Measurements from ENCODE around the gene SHROOM3.

Gene SHROOM3

DNA sequence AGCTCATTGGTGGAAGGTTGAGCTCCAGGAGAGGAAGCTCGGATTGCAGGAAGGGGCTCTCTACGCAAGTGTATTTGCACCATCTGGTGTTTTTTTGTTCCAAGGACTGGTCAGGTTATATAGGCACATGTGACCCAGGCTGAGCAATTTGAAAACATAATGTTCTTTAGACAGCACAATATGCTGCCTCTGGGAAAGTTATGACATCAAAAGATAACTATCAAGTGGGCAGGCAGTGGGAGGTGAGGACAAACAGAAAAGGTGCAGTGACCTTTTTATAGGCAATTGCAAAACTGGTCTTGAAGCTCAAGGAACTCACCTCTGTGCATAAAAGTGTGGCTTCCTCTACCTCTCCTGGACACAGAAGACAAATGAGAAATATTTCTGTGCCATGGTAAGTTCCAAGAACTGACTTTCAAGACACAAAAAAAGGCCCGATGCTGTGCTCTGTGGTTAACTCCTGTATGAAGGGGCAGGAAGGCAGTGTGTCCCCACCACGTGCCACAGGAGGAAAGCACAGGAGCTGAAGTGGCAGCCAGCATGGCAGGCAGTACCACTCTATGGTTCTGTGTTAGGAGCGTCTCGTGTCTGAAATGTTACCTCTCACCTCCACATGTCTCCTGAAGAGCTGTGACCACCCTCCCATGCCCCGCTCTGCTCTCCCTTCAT is 128.6 kb downstream of the SHROOM3 start:
- Histone ChIP-seq H3K4me3 (ENCODE audit: low read depth in 1 of 2, low read length in 2 of 2) (no peak overlapping the region), H3K4me1 (ENCODE audit: control insufficient read depth in 1 of 2, insufficient read depth in 2 of 2, low read length in 2 of 2) (peaks cover 0 to 12% of the 10 kb centered on the region in 2 donors), H3K36me3 (ENCODE audit: control insufficient read depth in 1 of 2, insufficient read depth in 2 of 2, low read length in 2 of 2) (no peaks in the 10 kb centered on the region), H3K9me3 (ENCODE audit: control insufficient read depth in 1 of 2, low read length in 2 of 2) (no peaks in the 10 kb centered on the region), H3K27me3 (ENCODE audit: control insufficient read depth in 1 of 2, insufficient read depth in 2 of 2, low read length in 2 of 2) (no peaks in the 10 kb centered on the region), H3K27ac (ENCODE audit: low read depth, low read length) (no peak overlapping the region), H3K9ac (ENCODE audit: low read depth in 1 of 2, low read length in 2 of 2) (no peak overlapping the region)

DNA sequence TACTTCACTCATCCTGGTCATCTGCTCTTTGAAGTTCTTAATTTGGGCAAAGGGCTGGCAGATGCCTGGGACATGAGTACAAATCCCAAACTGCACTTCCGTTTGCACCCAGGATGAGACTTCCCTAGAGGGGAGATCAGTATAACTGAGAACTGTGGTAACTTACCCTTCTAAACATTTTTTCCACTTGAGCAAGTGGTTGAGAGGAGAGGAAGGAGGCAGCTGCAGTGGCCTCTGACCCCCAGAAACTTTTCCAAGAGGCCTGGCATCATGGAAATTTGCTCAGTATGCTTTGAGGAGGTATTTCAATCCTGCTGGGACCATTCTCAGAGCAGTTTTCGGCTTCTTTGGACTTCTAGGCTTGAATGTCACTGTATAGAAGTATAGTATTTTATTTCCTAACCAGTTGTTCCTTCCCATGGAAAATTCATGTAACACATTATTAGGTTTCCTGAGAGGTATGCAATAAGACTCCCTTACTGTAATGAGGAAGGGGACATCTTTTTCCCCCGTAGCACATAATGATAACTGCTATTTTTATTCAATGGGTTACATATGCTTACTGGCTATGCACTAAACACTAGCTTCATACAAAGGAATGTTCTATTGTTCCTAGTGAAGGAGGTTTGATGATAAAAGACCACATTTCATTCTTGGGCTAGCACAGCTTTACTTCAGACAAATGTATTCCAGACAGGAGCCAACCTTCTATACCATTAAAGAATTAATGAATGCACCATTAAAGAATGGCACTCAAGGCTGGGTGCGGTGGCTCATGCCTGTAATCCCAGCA is 129.3 kb downstream of the SHROOM3 start:
- Histone ChIP-seq H3K27ac (ENCODE audit: low read depth, low read length) (no peak overlapping the region), H3K36me3 (ENCODE audit: control insufficient read depth in 1 of 2, insufficient read depth in 2 of 2, low read length in 2 of 2) (no peaks in the 10 kb centered on the region), H3K9me3 (ENCODE audit: control insufficient read depth in 1 of 2, low read length in 2 of 2) (no peaks in the 10 kb centered on the region), H3K4me3 (ENCODE audit: low read depth in 1 of 2, low read length in 2 of 2) (no peak overlapping the region), H3K9ac (ENCODE audit: low read depth in 1 of 2, low read length in 2 of 2) (no peak overlapping the region), H3K4me1 (ENCODE audit: control insufficient read depth in 1 of 2, insufficient read depth in 2 of 2, low read length in 2 of 2) (peaks cover 6 to 9% of the 10 kb centered on the region in 2 donors), H3K27me3 (ENCODE audit: control insufficient read depth in 1 of 2, insufficient read depth in 2 of 2, low read length in 2 of 2) (no peaks in the 10 kb centered on the region)

DNA sequence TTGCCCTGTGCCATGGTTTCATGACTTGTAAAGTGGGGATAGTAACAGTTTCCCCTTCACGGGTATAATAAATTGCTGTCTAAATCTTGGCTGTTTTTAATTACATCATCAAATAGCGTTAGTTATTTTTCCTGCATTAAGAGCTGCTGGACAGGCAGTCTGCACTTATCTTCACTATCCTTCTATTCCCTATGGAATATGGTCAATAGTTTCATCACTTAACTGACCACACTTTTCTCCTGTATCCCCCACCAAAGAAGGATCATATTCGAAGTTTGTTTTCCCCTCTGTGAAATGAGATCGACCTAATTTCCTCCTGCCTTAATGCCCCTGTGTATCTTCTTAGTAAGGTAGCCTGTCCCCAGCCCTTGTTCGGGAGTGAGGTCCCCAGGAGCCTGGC is 133.2 kb downstream of the SHROOM3 start:
- Histone ChIP-seq H3K4me3 (ENCODE audit: low read depth in 1 of 2, low read length in 2 of 2) (no peak overlapping the region), H3K36me3 (ENCODE audit: control insufficient read depth in 1 of 2, insufficient read depth in 2 of 2, low read length in 2 of 2) (no peaks in the 10 kb centered on the region), H3K4me1 (ENCODE audit: control insufficient read depth in 1 of 2, insufficient read depth in 2 of 2, low read length in 2 of 2) (peaks cover 9 to 20% of the 10 kb centered on the region in 2 donors), H3K9me3 (ENCODE audit: control insufficient read depth in 1 of 2, low read length in 2 of 2) (no peaks in the 10 kb centered on the region), H3K9ac (ENCODE audit: low read depth in 1 of 2, low read length in 2 of 2) (no peak overlapping the region), H3K27me3 (ENCODE audit: control insufficient read depth in 1 of 2, insufficient read depth in 2 of 2, low read length in 2 of 2) (no peaks in the 10 kb centered on the region), H3K27ac (ENCODE audit: low read depth, low read length) (no peak overlapping the region)

DNA sequence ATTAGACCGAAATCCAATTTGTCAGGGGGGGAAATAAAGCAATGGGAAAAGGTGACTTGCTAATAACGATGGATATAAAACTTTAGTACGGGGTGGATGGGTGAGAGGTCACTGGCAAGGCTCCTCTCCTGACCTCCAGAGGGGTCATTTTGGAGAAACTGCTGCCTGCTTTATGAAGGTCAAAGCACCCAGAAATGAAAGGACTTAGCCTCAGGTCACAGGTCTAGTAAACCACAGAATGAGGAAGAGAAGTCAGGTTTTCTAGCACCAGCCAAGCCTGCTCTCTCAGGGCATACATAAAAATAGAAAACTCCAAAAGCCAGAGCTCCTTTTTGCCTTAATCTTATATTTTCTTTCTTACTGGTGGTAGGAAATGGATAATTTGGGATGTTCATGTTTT is 134.2 kb downstream of the SHROOM3 start:
- Histone ChIP-seq H3K27me3 (ENCODE audit: control insufficient read depth in 1 of 2, insufficient read depth in 2 of 2, low read length in 2 of 2) (no peaks in the 10 kb centered on the region), H3K36me3 (ENCODE audit: control insufficient read depth in 1 of 2, insufficient read depth in 2 of 2, low read length in 2 of 2) (no peaks in the 10 kb centered on the region), H3K4me1 (ENCODE audit: control insufficient read depth in 1 of 2, insufficient read depth in 2 of 2, low read length in 2 of 2) (peaks cover 9 to 20% of the 10 kb centered on the region in 2 donors), H3K9me3 (ENCODE audit: control insufficient read depth in 1 of 2, low read length in 2 of 2) (no peaks in the 10 kb centered on the region), H3K4me3 (ENCODE audit: low read depth in 1 of 2, low read length in 2 of 2) (no peak overlapping the region), H3K27ac (ENCODE audit: low read depth, low read length) (no peak overlapping the region), H3K9ac (ENCODE audit: low read depth in 1 of 2, low read length in 2 of 2) (no peak overlapping the region)

DNA sequence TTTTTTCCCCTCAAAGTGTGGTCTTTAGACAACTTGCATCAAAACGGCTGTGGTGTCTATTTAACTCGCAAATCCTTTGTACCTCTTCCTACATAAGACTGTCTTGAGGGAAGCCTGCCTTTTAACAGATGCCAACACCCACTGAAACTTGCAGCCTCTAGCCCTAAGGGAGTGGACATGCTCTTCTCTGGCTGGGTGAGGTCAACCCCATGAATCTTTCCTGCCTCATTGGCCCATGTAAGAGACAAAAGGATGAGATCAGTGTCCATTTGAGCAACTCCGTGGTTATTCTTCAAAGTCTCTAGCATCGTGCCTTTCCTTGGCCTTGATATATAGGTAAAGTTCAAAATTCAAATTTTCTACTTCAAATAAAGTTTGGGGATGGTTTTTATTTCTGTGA is 134.7 kb downstream of the SHROOM3 start:
- Histone ChIP-seq H3K4me1 (ENCODE audit: control insufficient read depth in 1 of 2, insufficient read depth in 2 of 2, low read length in 2 of 2) (peaks cover 9 to 20% of the 10 kb centered on the region in 2 donors), H3K9me3 (ENCODE audit: control insufficient read depth in 1 of 2, low read length in 2 of 2) (no peaks in the 10 kb centered on the region), H3K36me3 (ENCODE audit: control insufficient read depth in 1 of 2, insufficient read depth in 2 of 2, low read length in 2 of 2) (no peaks in the 10 kb centered on the region), H3K9ac (ENCODE audit: low read depth in 1 of 2, low read length in 2 of 2) (no peak overlapping the region), H3K27ac (ENCODE audit: low read depth, low read length) (no peak overlapping the region), H3K27me3 (ENCODE audit: control insufficient read depth in 1 of 2, insufficient read depth in 2 of 2, low read length in 2 of 2) (no peaks in the 10 kb centered on the region), H3K4me3 (ENCODE audit: low read depth in 1 of 2, low read length in 2 of 2) (no peak overlapping the region)

DNA sequence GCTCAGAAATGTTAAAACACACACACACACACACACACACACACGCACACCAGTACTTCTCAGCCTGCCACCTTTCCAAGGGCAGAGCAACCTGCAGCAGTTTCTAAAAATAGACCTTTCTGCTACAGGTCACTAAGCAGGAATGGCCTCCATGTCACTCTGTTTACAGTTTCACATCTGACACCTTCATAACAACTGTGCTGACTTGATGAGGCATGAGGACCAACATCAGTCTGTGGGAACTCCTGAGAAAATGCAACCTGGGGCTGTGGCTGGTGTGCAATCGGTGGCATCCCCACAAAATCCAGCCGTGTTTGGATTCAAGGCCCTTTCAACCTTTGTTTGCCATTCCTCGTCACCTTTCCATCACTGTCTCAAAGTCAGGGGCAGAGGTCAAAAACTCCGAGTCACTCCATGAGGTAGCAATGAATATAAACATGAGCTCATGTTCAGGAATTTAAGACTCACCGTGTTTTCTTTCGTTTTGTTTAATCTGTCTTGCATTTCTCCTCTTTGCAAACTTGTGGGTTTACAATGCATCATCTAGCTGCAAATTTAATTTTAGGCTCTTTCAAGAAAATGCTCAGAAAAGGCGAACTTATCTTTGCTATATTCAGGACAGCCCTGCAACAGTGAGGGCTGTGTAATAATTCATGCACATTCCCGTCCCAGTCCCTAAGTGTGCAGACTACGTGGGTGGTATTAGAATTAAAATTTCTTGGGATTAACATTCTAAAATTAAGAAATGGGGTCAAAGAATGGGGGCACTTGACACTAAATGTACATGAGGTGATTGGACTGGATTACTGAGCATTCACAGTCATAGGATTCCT is 135.3 kb downstream of the SHROOM3 start:
- Histone ChIP-seq H3K36me3 (ENCODE audit: control insufficient read depth in 1 of 2, insufficient read depth in 2 of 2, low read length in 2 of 2) (no peaks in the 10 kb centered on the region), H3K27ac (ENCODE audit: low read depth, low read length) (no peak overlapping the region), H3K9ac (ENCODE audit: low read depth in 1 of 2, low read length in 2 of 2) (no peak overlapping the region)

DNA sequence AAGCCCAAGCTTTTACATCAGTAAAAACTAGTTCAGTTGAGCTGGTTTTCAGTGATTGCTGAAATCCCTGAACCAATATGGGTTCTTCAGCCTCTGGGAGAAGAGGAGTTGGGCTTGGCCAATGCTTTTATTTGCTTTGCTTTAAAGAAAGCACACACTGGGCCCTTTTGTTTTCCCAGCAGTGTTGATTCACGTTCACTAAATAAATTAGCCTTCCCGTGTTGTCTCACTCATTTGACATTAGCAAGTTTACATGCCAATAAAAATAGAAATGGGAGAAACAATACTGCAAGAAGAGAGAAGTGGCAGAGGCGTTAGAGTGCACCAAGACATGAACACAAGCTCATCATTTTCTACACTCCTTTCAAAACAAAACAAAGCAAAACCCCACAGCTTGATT is 136.2 kb downstream of the SHROOM3 start:
- no peaks in the 10 kb centered on the region for H3K9me3 ChIP-seq (ENCODE audit: control insufficient read depth in 1 of 2, low read length in 2 of 2)
- H3K27ac ChIP-seq (ENCODE audit: low read depth, low read length), result no peak overlapping the region
- no peaks in the 10 kb centered on the region for H3K27me3 ChIP-seq (ENCODE audit: control insufficient read depth in 1 of 2, insufficient read depth in 2 of 2, low read length in 2 of 2)
- H3K36me3 ChIP-seq (ENCODE audit: control insufficient read depth in 1 of 2, insufficient read depth in 2 of 2, low read length in 2 of 2), result no peaks in the 10 kb centered on the region
- H3K4me1 ChIP-seq (ENCODE audit: control insufficient read depth in 1 of 2, insufficient read depth in 2 of 2, low read length in 2 of 2), result peaks cover 9 to 20% of the 10 kb centered on the region in 2 donors
- no peak overlapping the region for H3K9ac ChIP-seq (ENCODE audit: low read depth in 1 of 2, low read length in 2 of 2)
- no peak overlapping the region for H3K4me3 ChIP-seq (ENCODE audit: low read depth in 1 of 2, low read length in 2 of 2)

More for the DNA sequence above, 135.3 kb downstream of the SHROOM3 start:
- peaks cover 9 to 20% of the 10 kb centered on the region in 2 donors for H3K4me1 ChIP-seq (ENCODE audit: control insufficient read depth in 1 of 2, insufficient read depth in 2 of 2, low read length in 2 of 2)
- no peak overlapping the region for H3K4me3 ChIP-seq (ENCODE audit: low read depth in 1 of 2, low read length in 2 of 2)
- H3K9me3 ChIP-seq (ENCODE audit: control insufficient read depth in 1 of 2, low read length in 2 of 2), result no peaks in the 10 kb centered on the region
- no peaks in the 10 kb centered on the region for H3K27me3 ChIP-seq (ENCODE audit: control insufficient read depth in 1 of 2, insufficient read depth in 2 of 2, low read length in 2 of 2)

DNA sequence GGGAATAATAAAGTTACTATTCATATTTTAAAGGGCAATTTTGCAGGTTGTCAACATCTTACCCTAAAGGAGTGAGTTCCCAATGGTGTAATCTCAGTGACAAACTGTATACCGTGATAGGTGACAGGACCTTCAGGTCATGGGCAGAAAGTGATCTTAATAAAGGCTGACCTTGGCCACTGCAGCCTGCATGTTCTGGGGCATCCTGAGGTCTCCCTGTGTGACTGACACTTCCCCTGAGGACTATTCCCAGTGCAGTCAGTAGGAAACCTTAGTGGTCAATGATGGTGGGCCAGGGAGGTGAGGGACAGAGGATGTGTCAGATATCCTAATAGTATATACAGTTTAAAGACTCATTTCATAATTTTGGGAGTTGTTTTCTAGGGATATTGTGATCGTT is 137.2 kb downstream of the SHROOM3 start:
- Histone ChIP-seq H3K27me3 (ENCODE audit: control insufficient read depth in 1 of 2, insufficient read depth in 2 of 2, low read length in 2 of 2) (no peaks in the 10 kb centered on the region), H3K9me3 (ENCODE audit: control insufficient read depth in 1 of 2, low read length in 2 of 2) (no peaks in the 10 kb centered on the region), H3K27ac (ENCODE audit: low read depth, low read length) (no peak overlapping the region), H3K36me3 (ENCODE audit: control insufficient read depth in 1 of 2, insufficient read depth in 2 of 2, low read length in 2 of 2) (no peaks in the 10 kb centered on the region), H3K4me3 (ENCODE audit: low read depth in 1 of 2, low read length in 2 of 2) (no peak overlapping the region), H3K9ac (ENCODE audit: low read depth in 1 of 2, low read length in 2 of 2) (no peak overlapping the region), H3K4me1 (ENCODE audit: control insufficient read depth in 1 of 2, insufficient read depth in 2 of 2, low read length in 2 of 2) (peaks cover 9 to 20% of the 10 kb centered on the region in 2 donors)

DNA sequence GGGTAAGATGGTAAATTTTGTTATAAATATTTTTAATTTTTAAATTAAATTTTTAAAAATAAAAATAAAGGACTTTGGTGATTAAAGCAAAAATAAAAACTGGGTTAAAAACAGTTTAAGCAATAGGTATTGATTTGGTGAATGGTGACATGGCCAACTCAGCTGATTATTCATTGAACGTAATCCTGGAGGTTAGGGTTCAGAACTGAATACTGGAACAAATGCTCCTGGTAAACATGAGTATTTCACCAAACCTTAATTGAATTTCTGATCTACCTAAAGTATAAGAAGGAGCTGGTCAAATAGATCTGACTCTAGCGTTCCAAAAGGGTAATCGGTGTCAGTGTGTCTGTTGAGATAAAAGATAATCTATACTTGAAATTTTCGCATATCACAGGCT is 141.8 kb downstream of the SHROOM3 start:
- Histone ChIP-seq H3K36me3 (ENCODE audit: control insufficient read depth in 1 of 2, insufficient read depth in 2 of 2, low read length in 2 of 2) (no peaks in the 10 kb centered on the region), H3K9me3 (ENCODE audit: control insufficient read depth in 1 of 2, low read length in 2 of 2) (no peaks in the 10 kb centered on the region), H3K4me1 (ENCODE audit: control insufficient read depth in 1 of 2, insufficient read depth in 2 of 2, low read length in 2 of 2) (peaks cover 0 to 18% of the 10 kb centered on the region in 2 donors), H3K4me3 (ENCODE audit: low read depth in 1 of 2, low read length in 2 of 2) (no peak overlapping the region), H3K27ac (ENCODE audit: low read depth, low read length) (no peak overlapping the region), H3K27me3 (ENCODE audit: control insufficient read depth in 1 of 2, insufficient read depth in 2 of 2, low read length in 2 of 2) (no peaks in the 10 kb centered on the region), H3K9ac (ENCODE audit: low read depth in 1 of 2, low read length in 2 of 2) (no peak overlapping the region)

Data from duodenal mucosa (tissue), 2 donors.